Testis (tissue), 3 donors: ENCODE data around the gene PPP6R2. TPM values are rescaled to one million over a fixed set of nuclear protein-coding genes. Genes with fewer than 3 reads are reported as not detected.

Experiments used
- DNase-seq: peaks from one replicate; pipeline ENCODE4 v3.0.0-alpha.2; 2019
- H3K27ac ChIP-seq, 2 donors: fragments of 200-600 bp; sonication (generic); one replicate each; pipeline ENCODE4 v1.5.1; 2019
- H3K27me3 ChIP-seq: fragments of 200-600 bp; sonication (generic); one replicate; pipeline ENCODE4 v1.5.1; 2019
- H3K36me3 ChIP-seq: fragments of 200-600 bp; sonication (generic); one replicate; pipeline ENCODE4 v1.5.1; 2017; ENCODE audit warnings: low read depth; ENCODE audit errors: missing control alignments
- H3K4me1 ChIP-seq: fragments of 200-600 bp; sonication (generic); one replicate; pipeline ENCODE4 v1.5.1; 2019
- H3K4me3 ChIP-seq, 2 donors: fragments of 200-600 bp; sonication (generic); one replicate each; pipeline ENCODE4 v1.5.1; 2017 to 2019
- H3K9me3 ChIP-seq: fragments of 200-600 bp; sonication (generic); one replicate; pipeline ENCODE4 v1.5.1; 2017
- CTCF ChIP-seq, 3 experiments: fragments of 450-650 bp in 2 of 3; fragments of 200-600 bp in 1 of 3; sonication (generic) in 1 of 3; IDR thresholded peaks; one replicate each; pipeline ENCODE4 v1.5.1; 2016 to 2019; ENCODE audit warnings: antibody characterized with exemption in 3 of 3, mild to moderate bottlenecking in 2 of 3, moderate library complexity in 1 of 3
- POLR2A ChIP-seq: fragments of 450-650 bp; IDR thresholded peaks from one replicate; pipeline ENCODE4 v1.6.1; 2017; ENCODE audit warnings: antibody characterized with exemption, mild to moderate bottlenecking, moderate library complexity
- WGBS, 2 donors: methylation state at CpG; one replicate each; pipeline ENCODE4 v1.1.5; 2018; 5-methylcytosine and 5-hydroxymethylcytosine counted together
- intact Hi-C: fragments of 100-400 bp; cut with DNase I; formaldehyde crosslinking; loops from one replicate; pipeline ENCODE4 v1.15.1; 2023; ENCODE audit warnings: low total_unique reads
- polyA plus RNA-seq: library from polyadenylated mRNA; stranded (reverse); fragments of 350-450 nt; fragmentation: Illumina TruSeq; extraction: RNeasy Lipid Tissue Mini Kit (QIAGEN cat#74804); gene quantifications from one replicate; pipeline ENCODE4 v1.2.3, GENCODE V29; 2014; ENCODE audit warnings: low read depth, low replicate concordance; ENCODE audit not compliant: insufficient read depth
- total RNA-seq, 2 donors: library from RNA; depleted of rRNA; stranded (reverse); fragments of >200 nt; gene quantifications; one replicate each; pipeline ENCODE4 v1.2.3, GENCODE V29; 2016

PPP6R2 gene
- total and polyA plus RNA-seq, 3 donors from 2014 or later: 123 to 142 (median 138) TPM

- Histone ChIP-seq H3K27ac (no peak overlapping the region), H3K36me3 (no peaks in the 10 kb centered on the region), H3K4me3 (no peak overlapping the region), H3K9me3 (no peaks in the 10 kb centered on the region), H3K4me1 (no peaks in the 10 kb centered on the region), H3K27me3 (no peaks in the 10 kb centered on the region)
- TF ChIP-seq CTCF (IDR thresholded peaks at IDR 0.05) (no peak), POLR2A (no peak)
- DNase-seq: no peak
- 90 to 94% methylated on average over 21 to 41 of the region's 41 CpGs for WGBS, 2 donors
- intact Hi-C loops: no loop called here
Measured at GRCh38 chr22:50459496-50460140, 116.5 kb downstream of the PPP6R2 start.

DNA sequence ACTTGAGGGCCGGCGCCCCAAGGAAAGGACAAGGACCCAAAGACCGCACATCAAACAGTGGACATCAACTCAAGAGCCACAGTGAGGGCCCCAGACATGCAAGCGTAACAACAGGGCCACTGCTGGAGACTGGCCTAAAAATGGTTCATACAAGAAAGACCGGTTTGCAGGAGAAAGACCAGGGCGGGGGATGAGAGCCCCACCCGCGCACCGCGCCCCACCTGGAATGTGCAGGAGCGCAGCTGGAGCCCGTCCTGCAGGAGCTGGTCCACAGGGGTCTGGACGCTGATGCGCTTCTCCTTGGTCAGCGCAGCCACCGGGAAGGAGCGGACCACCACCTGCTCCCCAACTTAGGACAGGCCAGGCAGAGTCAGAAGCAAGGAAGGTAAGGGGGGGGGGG lies 117.8 kb downstream of the PPP6R2 start:
- H3K4me1 ChIP-seq: no peaks in the 10 kb centered on the region
- WGBS, 2 donors: 96% methylated on average over 13 to 17 of the region's 17 CpGs
- H3K9me3 ChIP-seq: no peaks in the 10 kb centered on the region

GRCh38 chr22:50461536-50461935 lies 118.4 kb downstream of the PPP6R2 start:
- no peaks in the 10 kb centered on the region for H3K36me3 ChIP-seq

More for the DNA sequence above, 117.8 kb downstream of the PPP6R2 start:
- no peak for TF ChIP-seq POLR2A
- TF ChIP-seq CTCF (IDR thresholded peaks at IDR 0.05): no peak
- H3K27me3 ChIP-seq: no peaks in the 10 kb centered on the region
- intact Hi-C loops: no loop called here
- H3K4me3 ChIP-seq: no peak overlapping the region
- no peaks in the 10 kb centered on the region for H3K36me3 ChIP-seq
- no peak overlapping the region for H3K27ac ChIP-seq
- DNase-seq: no peak

DNA sequence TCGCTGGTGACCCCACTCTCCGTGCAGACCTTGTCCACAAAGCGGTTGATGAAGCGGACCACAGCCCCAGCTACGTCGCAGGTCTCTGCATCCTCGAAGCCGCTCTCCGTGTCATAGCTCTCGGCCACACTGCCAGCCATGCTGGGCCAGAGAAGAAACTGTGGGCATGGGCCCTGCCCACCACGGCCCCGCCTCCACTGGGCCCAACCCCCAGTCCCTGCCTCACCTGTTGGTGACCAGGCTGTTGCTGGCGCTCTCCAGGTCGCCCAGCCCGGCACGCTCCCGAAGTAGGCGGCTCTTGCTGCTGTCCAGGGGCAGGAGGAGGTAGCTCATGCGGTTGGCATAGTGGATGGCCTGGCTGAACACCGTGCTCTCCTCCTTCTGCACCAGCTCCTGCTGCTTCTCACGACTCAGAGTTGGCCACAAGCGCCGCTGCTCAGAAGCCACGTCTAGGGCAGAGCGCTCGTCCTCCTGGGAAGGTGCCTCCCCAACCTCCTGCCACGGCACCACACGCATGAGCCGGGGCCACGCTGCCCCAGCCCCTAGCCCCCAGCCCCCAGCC lies 118.9 kb downstream of the PPP6R2 start:
- Histone ChIP-seq H3K27me3 (no peaks in the 10 kb centered on the region), H3K27ac (no peak overlapping the region), H3K9me3 (no peaks in the 10 kb centered on the region), H3K4me3 (no peak overlapping the region), H3K4me1 (no peaks in the 10 kb centered on the region), H3K36me3 (no peaks in the 10 kb centered on the region)
- WGBS, 2 donors: 95 to 96% methylated on average over 16 to 29 of the region's 30 CpGs
- intact Hi-C loops: no loop called here
- TF ChIP-seq POLR2A: no peak
- no peak for TF ChIP-seq CTCF (IDR thresholded peaks at IDR 0.05)
- DNase-seq: no peak

More at GRCh38 chr22:50461536-50461935, 118.4 kb downstream of the PPP6R2 start:
- TF ChIP-seq CTCF (IDR thresholded peaks at IDR 0.05): no peak
- 88 to 96% methylated on average over 9 to 26 of the region's 26 CpGs for WGBS, 2 donors
- Histone ChIP-seq H3K4me1 (no peaks in the 10 kb centered on the region), H3K4me3 (no peak overlapping the region), H3K9me3 (no peaks in the 10 kb centered on the region), H3K27me3 (no peaks in the 10 kb centered on the region), H3K27ac (no peak overlapping the region)
- intact Hi-C loops: no loop called here
- DNase-seq: no peak
